Activated gamma-delta T cell treated with Interleukin-2 at 50 U/mL for 16 hours (primary cell): ENCODE data around the gene ASB11.
A peak's percentile ranks its signal among the peaks of the same experiment; 100 is the strongest.
"Not testable (repeated sequence)": the region's sequence is repeated elsewhere in the genome, so short reads cannot be mapped to it uniquely, and the experiment has no call there.

ENCODE experiments used
- DNase-seq: peaks from one replicate; pipeline ENCODE4 v3.0.0-alpha.2; 2020

ASB11 gene

GRCh38 chrX:15301924-15302323 lies 13.5 kb downstream of the ASB11 start:
- DNase-seq, result no peak

GRCh38 chrX:15299941-15300851 lies 15.2 kb downstream of the ASB11 start:
- DNase-seq, result no peak

- no peak for DNase-seq
These were observed 16.7 kb downstream of the ASB11 start for GRCh38 chrX:15298780-15299179.

- DNase-seq, result no peak
These were observed 17.2 kb downstream of the ASB11 start for GRCh38 chrX:15298201-15298600.

GRCh38 chrX:15293451-15293850 lies 22.0 kb downstream of the ASB11 start:
- DNase-seq, result no peak

- DNase-seq, result no peak
These were observed 22.6 kb downstream of the ASB11 start for GRCh38 chrX:15292861-15293260.

GRCh38 chrX:15277604-15278003 lies 37.8 kb downstream of the ASB11 start:
- DNase-seq, result no peak

GRCh38 chrX:15274946-15275345 lies 40.5 kb downstream of the ASB11 start:
- no peak for DNase-seq

- not testable (repeated sequence) for DNase-seq
These were observed 42.2 kb downstream of the ASB11 start for GRCh38 chrX:15273275-15273674.

- DNase-seq, result no peak
These were observed 43.7 kb downstream of the ASB11 start for GRCh38 chrX:15271757-15272156.

- DNase-seq, result peak; percentile 7
These were observed 45.6 kb downstream of the ASB11 start, which contains the start of gene ASB9 for GRCh38 chrX:15269618-15270521. ASB9 (minus strand) TSS chrX:15270083; CDS start chrX:15269874, 209 bp downstream.

- DNase-seq, result no peak
These were observed 46.3 kb downstream of the ASB11 start for GRCh38 chrX:15269120-15269519.

GRCh38 chrX:15254852-15255251 lies 60.6 kb downstream of the ASB11 start:
- no peak for DNase-seq

- no peak for DNase-seq
These were observed 69.5 kb downstream of the ASB11 start for GRCh38 chrX:15245896-15246295.

GRCh38 chrX:15244421-15244820 lies 71.0 kb downstream of the ASB11 start:
- DNase-seq, result no peak

- DNase-seq, result peak; percentile 37
These were observed 72.4 kb downstream of the ASB11 start for GRCh38 chrX:15242899-15243555.

GRCh38 chrX:15241301-15241700 lies 74.1 kb downstream of the ASB11 start:
- no peak for DNase-seq

- DNase-seq, result no peak
These were observed 75.0 kb downstream of the ASB11 start for GRCh38 chrX:15240414-15240813.

- no peak for DNase-seq
These were observed 79.3 kb downstream of the ASB11 start for GRCh38 chrX:15236146-15236545.

GRCh38 chrX:15235001-15235400 lies 80.4 kb downstream of the ASB11 start:
- DNase-seq, result no peak

- no peak for DNase-seq
These were observed 81.9 kb downstream of the ASB11 start for GRCh38 chrX:15233416-15234015.
